Naive thymus-derived CD4-positive, alpha-beta T cell (primary cell): ENCODE data around the gene FAM89B. TPM values are rescaled to one million over a fixed set of nuclear protein-coding genes. Genes with fewer than 3 reads are reported as not detected.

ENCODE experiments used
- ATAC-seq: fragments of 150-1000 bp; cut with Tn5 transposase; 2 replicates; pipeline ENCODE4 v1.10.0; 2021; ENCODE audit warnings: mild to moderate bottlenecking, moderate library complexity
- CTCF ChIA-PET: fragments of 350-600 bp; sonication (Branson Sonifier 250); formaldehyde crosslinking; loops from one replicate; lab custom pipeline; 2021; ENCODE audit warnings: antibody characterized with exemption; lab: Charles Lee
- POLR2A ChIA-PET: fragments of 350-600 bp; sonication (Branson Sonifier 250); formaldehyde crosslinking; loops from one replicate; lab custom pipeline; 2021; ENCODE audit warnings: antibody characterized with exemption, inconsistent platforms; lab: Charles Lee
- DNase-seq, 9 donors: peaks; one replicate each; pipeline versions ENCODE4 v3.0.0 to v3.0.0-alpha.2; 2020 to 2022; ENCODE audit warnings: mixed read lengths in 1 of 9
- H3K27ac ChIP-seq: one replicate; pipeline ENCODE4 v1.7.0; 2013; ENCODE audit warnings: mild to moderate bottlenecking, low read depth, low read length, moderate library complexity
- H3K27me3 ChIP-seq, 2 donors: one replicate each; pipeline ENCODE4 v1.7.0; 2013; ENCODE audit warnings: low read length in 2 of 2, mild to moderate bottlenecking in 2 of 2, moderate library complexity in 2 of 2; ENCODE audit not compliant: control insufficient read depth in 2 of 2, insufficient read depth in 2 of 2
- H3K36me3 ChIP-seq, 3 experiments: 1 replicate in 2 of 3; 2 replicates in 1 of 3; pipeline ENCODE4 v1.7.0; 2013; ENCODE audit warnings: low read length in 3 of 3, mild to moderate bottlenecking in 3 of 3, moderate library complexity in 1 of 3; ENCODE audit not compliant: insufficient read depth in 3 of 3, control insufficient read depth in 2 of 3
- H3K4me1 ChIP-seq, 2 donors: one replicate each; pipeline ENCODE4 v1.7.0; 2013; ENCODE audit warnings: low read length in 2 of 2, mild to moderate bottlenecking in 2 of 2, moderate library complexity in 1 of 2; ENCODE audit not compliant: control insufficient read depth in 2 of 2, insufficient read depth in 2 of 2
- H3K4me3 ChIP-seq: 2 replicates; pipeline ENCODE4 v1.7.0; 2013; ENCODE audit warnings: mild to moderate bottlenecking, low read length
- H3K9me3 ChIP-seq, 3 experiments: 1 replicate in 2 of 3; 2 replicates in 1 of 3; pipeline ENCODE4 v1.7.0; 2013; ENCODE audit warnings: low read length in 3 of 3; ENCODE audit not compliant: control insufficient read depth in 2 of 3
- H3K27ac Mint-ChIP-seq, 9 donors: one replicate each; pipeline ENCODE4 v1.8.0; 2020 to 2022; ENCODE audit warnings: mixed read lengths in 9 of 9, mild to moderate bottlenecking in 8 of 9, moderate library complexity in 5 of 9, inconsistent platforms in 2 of 9
- H3K27me3 Mint-ChIP-seq, 5 donors: one replicate each; pipeline ENCODE4 v1.8.0; 2021 to 2022; ENCODE audit warnings: mixed read lengths in 5 of 5, mild to moderate bottlenecking in 1 of 5
- H3K36me3 Mint-ChIP-seq, 5 donors: one replicate each; pipeline ENCODE4 v1.8.0; 2020 to 2022; ENCODE audit warnings: mixed read lengths in 5 of 5, mild to moderate bottlenecking in 3 of 5, inconsistent platforms in 1 of 5
- H3K4me1 Mint-ChIP-seq, 7 donors: one replicate each; pipeline ENCODE4 v1.8.0; 2020 to 2022; ENCODE audit warnings: mixed read lengths in 7 of 7, mild to moderate bottlenecking in 3 of 7, inconsistent platforms in 1 of 7
- H3K4me3 Mint-ChIP-seq, 10 donors: one replicate each; pipeline ENCODE4 v1.8.0; 2020 to 2022; ENCODE audit warnings: mild to moderate bottlenecking in 10 of 10, mixed read lengths in 10 of 10, moderate library complexity in 6 of 10, inconsistent platforms in 2 of 10
- H3K9me3 Mint-ChIP-seq, 11 donors: one replicate each; pipeline ENCODE4 v1.8.0; 2020 to 2022; ENCODE audit warnings: mixed read lengths in 11 of 11, mild to moderate bottlenecking in 4 of 11, inconsistent platforms in 1 of 11, moderate library complexity in 1 of 11
- intact Hi-C, 2 donors: fragments of 100-400 bp; cut with micrococcal nuclease; formaldehyde crosslinking; loops; one replicate each; pipeline ENCODE4 v1.15.1; 2023
- polyA plus RNA-seq, 2 donors: library from polyadenylated mRNA; unstranded; fragments of 300-500 nt; fragmentation: Illumina TruSeq; gene quantifications; one replicate each; pipeline ENCODE4 v1.2.3, GENCODE V29; 2021
- total RNA-seq, 6 experiments: library from RNA in 5 of 6; stranded (reverse) in 5 of 6; gene quantifications; 1 replicate in 5 of 6; 2 replicates in 1 of 6; pipeline ENCODE4 v1.2.3 and lab custom pipeline; 2021 to 2026

The FAM89B gene
- total and polyA plus RNA-seq, 7 experiments from 2014 or later: 33.0 to 115 (median 57.9) TPM

- POLR2A ChIA-PET: interaction anchor here (0.6 kb wide), 1 partner anchor 59 kb away, joined by 4 read pairs; no protein-coding TSS in a partner anchor
- DNase-seq: no peak
- Histone ChIP-seq H3K4me1 (peaks cover 21 to 25% of the 10 kb centered on the region in 2 donors), H3K9me3 (no peaks in the 10 kb centered on the region), H3K4me3 (no peak overlapping the region), H3K27ac (no peak overlapping the region), H3K27me3 (no peaks in the 10 kb centered on the region), H3K36me3 (peaks cover 10 to 62% (median 17%) of the 10 kb centered on the region in 3 experiments)
- peaks cover 0 to 17% (median 10%) of the 10 kb centered on the region in 5 donors for H3K36me3 Mint-ChIP-seq
- H3K27me3 Mint-ChIP-seq: no peaks in the 10 kb centered on the region
- no peaks in the 10 kb centered on the region for H3K9me3 Mint-ChIP-seq
- peak overlapping the region in 1 of 10 donors; percentile 68 for H3K4me3 Mint-ChIP-seq
- H3K27ac Mint-ChIP-seq: peak overlapping the region in 1 of 9 donors; percentile 46
- CTCF ChIA-PET: no interaction called here
- H3K4me1 Mint-ChIP-seq: peaks cover 16 to 41% (median 35%) of the 10 kb centered on the region in 7 donors
- intact Hi-C loops: no loop called here
- ATAC-seq: no peak
Measured at GRCh38 chr11:65580031-65580692, 7.8 kb downstream of the FAM89B start.

- no peaks in the 10 kb centered on the region for H3K9me3 ChIP-seq
- H3K36me3 ChIP-seq: peaks cover 10 to 66% (median 17%) of the 10 kb centered on the region in 3 experiments
- H3K27ac ChIP-seq: no peak overlapping the region
- intact Hi-C loops: no loop called here
- H3K4me1 ChIP-seq: peaks cover 17 to 21% of the 10 kb centered on the region in 2 donors
- POLR2A ChIA-PET: interaction anchor here (0.6 to 1.1 kb wide), 2 partner anchors 58 to 75 kb away, joined by 3 to 4 read pairs; no protein-coding TSS in a partner anchor
- no peak overlapping the region for H3K4me3 Mint-ChIP-seq
- CTCF ChIA-PET: interaction anchor here (0.6 kb wide), 1 partner anchor 866 kb away, joined by 3 read pairs; no protein-coding TSS in a partner anchor
- no peaks in the 10 kb centered on the region for H3K27me3 Mint-ChIP-seq
- H3K9me3 Mint-ChIP-seq: no peaks in the 10 kb centered on the region
- H3K4me3 ChIP-seq: no peak overlapping the region
- no peak for DNase-seq
- peaks cover 0 to 17% (median 10%) of the 10 kb centered on the region in 5 donors for H3K36me3 Mint-ChIP-seq
- peaks cover 12 to 36% (median 30%) of the 10 kb centered on the region in 7 donors for H3K4me1 Mint-ChIP-seq
- H3K27me3 ChIP-seq: no peaks in the 10 kb centered on the region
- no peak for ATAC-seq
- peak overlapping the region in 2 of 9 donors; percentile 51 to 62 for H3K27ac Mint-ChIP-seq
Measured at GRCh38 chr11:65580756-65581155, 8.4 kb downstream of the FAM89B start.

GRCh38 chr11:65581928-65582327, 9.6 kb downstream of the FAM89B start:
- no peak overlapping the region for H3K27ac ChIP-seq
- no peaks in the 10 kb centered on the region for H3K27me3 ChIP-seq
- intact Hi-C loops: no loop called here
- Mint-ChIP-seq H3K9me3 (peaks cover 0 to 2% (median 0%) of the 10 kb centered on the region in 11 donors), H3K36me3 (peaks cover 0 to 17% (median 10%) of the 10 kb centered on the region in 5 donors), H3K27me3 (no peaks in the 10 kb centered on the region), H3K27ac (peak overlapping the region in 8 of 9 donors; percentile 52 to 84 (median 70)), H3K4me3 (no peak overlapping the region), H3K4me1 (peaks cover 12 to 46% (median 34%) of the 10 kb centered on the region in 7 donors)
- H3K36me3 ChIP-seq: peaks cover 10 to 76% (median 17%) of the 10 kb centered on the region in 3 experiments
- POLR2A ChIA-PET: interaction anchor here (1.1 to 1.5 kb wide), 3 partner anchors 9 to 76 kb away, joined by 3 to 4 read pairs (median 3); partner anchors contain the start of genes FAM89B and LTBP3
- H3K4me3 ChIP-seq: no peak overlapping the region
- CTCF ChIA-PET: interaction anchor here (1.1 kb wide), 1 partner anchor 41 kb away, joined by 3 read pairs; no protein-coding TSS in a partner anchor
- peaks cover 11 to 17% of the 10 kb centered on the region in 2 donors for H3K4me1 ChIP-seq
- ATAC-seq: no peak
- DNase-seq: no peak
- H3K9me3 ChIP-seq: no peaks in the 10 kb centered on the region

DNA sequence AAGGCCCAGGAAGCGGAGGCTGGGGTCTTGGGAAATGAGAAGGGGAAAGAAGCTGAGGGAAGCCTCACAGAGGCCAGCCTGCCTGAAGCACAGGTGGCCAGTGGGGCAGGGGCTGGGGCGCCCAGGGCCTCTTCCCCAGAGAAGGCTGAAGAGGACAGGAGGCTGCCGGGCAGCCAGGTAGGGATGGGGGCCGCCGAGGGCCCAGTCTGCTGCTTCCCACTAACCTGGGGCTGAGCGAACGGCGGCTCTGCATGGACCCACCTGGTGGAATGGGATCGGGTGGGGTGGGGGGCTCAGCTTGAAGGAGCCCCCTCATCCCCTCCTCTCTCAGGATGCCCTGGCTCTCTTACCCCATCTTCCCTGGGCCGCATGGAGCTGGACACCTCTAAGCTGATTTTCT, 11.3 kb downstream of the FAM89B start:
- Mint-ChIP-seq H3K36me3 (peaks cover 0 to 17% (median 6%) of the 10 kb centered on the region in 5 donors), H3K4me3 (no peak overlapping the region), H3K4me1 (peaks cover 15 to 51% (median 37%) of the 10 kb centered on the region in 7 donors), H3K27ac (peak overlapping the region in 6 of 9 donors; percentile 46 to 77 (median 60)), H3K27me3 (no peaks in the 10 kb centered on the region), H3K9me3 (peaks cover 0 to 2% (median 0%) of the 10 kb centered on the region in 11 donors)
- ATAC-seq (no peak), DNase-seq (no peak)
- intact Hi-C loops: no loop called here
- peaks cover 8 to 15% of the 10 kb centered on the region in 2 donors for H3K4me1 ChIP-seq
- no peak overlapping the region for H3K4me3 ChIP-seq
- CTCF ChIA-PET: interaction anchor here (12.7 kb wide), 1 partner anchor 46 kb away, joined by 126 read pairs; no protein-coding TSS in a partner anchor
- no peak overlapping the region for H3K27ac ChIP-seq
- POLR2A ChIA-PET: interaction anchor here (0.5 to 1.1 kb wide), 3 partner anchors 8 to 527 kb away, joined by 3 read pairs; partner anchors contain the start of genes EHBP1L1 and PCNX3
- H3K9me3 ChIP-seq: no peaks in the 10 kb centered on the region
- peaks cover 10 to 75% (median 17%) of the 10 kb centered on the region in 3 experiments for H3K36me3 ChIP-seq
- H3K27me3 ChIP-seq: no peaks in the 10 kb centered on the region

- H3K36me3 ChIP-seq: peaks cover 10 to 70% (median 17%) of the 10 kb centered on the region in 3 experiments
Measured at GRCh38 chr11:65584106-65584505, 11.8 kb downstream of the FAM89B start.

DNA sequence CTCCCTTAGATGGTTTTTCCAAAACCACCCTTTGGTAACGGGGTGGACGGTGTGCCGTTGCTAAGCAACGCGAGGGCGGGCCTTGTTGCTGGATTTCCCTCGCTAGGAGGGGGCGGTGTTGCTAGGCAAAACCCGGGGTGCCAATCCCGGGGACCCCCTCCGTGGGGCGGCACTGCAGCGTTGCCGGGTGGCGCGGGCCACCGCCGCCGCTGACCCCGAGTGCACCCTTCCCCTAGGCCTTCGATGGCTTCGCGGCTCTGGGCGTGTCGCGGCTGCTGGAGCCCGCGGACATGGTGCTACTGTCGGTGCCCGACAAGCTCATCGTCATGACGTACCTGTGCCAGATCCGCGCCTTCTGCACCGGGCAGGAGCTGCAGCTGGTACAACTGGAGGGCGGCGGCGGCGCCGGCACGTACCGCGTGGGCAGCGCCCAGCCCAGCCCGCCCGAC, 12.4 kb downstream of the FAM89B start:
- Mint-ChIP-seq H3K36me3 (peaks cover 0 to 17% (median 6%) of the 10 kb centered on the region in 5 donors), H3K4me3 (no peak overlapping the region), H3K9me3 (peaks cover 0 to 2% (median 0%) of the 10 kb centered on the region in 11 donors), H3K27me3 (no peaks in the 10 kb centered on the region), H3K27ac (no peak overlapping the region), H3K4me1 (peaks cover 16 to 53% (median 31%) of the 10 kb centered on the region in 7 donors)
- ATAC-seq (no peak), DNase-seq (no peak)
- ChIA-PET POLR2A (interaction anchor here (1.2 to 7.2 kb wide), 3 partner anchors 8 to 42 kb away, joined by 5 to 66 read pairs (median 61); partner anchors contain the start of genes EHBP1L1 and KCNK7), CTCF (interaction anchor here (12.7 kb wide), 1 partner anchor 47 kb away, joined by 126 read pairs; no protein-coding TSS in a partner anchor)
- Histone ChIP-seq H3K4me1 (peaks cover 11 to 16% of the 10 kb centered on the region in 2 donors), H3K36me3 (peaks cover 9 to 69% (median 17%) of the 10 kb centered on the region in 3 experiments), H3K27ac (no peak overlapping the region), H3K9me3 (no peaks in the 10 kb centered on the region), H3K27me3 (no peaks in the 10 kb centered on the region), H3K4me3 (no peak overlapping the region)
- intact Hi-C loops: no loop called here

More at GRCh38 chr11:65584106-65584505, 11.8 kb downstream of the FAM89B start:
- ChIA-PET CTCF (interaction anchor here (12.7 kb wide), 1 partner anchor 46 kb away, joined by 126 read pairs; no protein-coding TSS in a partner anchor), POLR2A (interaction anchor here (0.5 to 1.2 kb wide), 3 partner anchors 9 to 526 kb away, joined by 3 to 5 read pairs (median 3); partner anchors contain the start of genes EHBP1L1 and KCNK7)
- Histone ChIP-seq H3K27ac (no peak overlapping the region), H3K4me3 (no peak overlapping the region), H3K9me3 (no peaks in the 10 kb centered on the region), H3K4me1 (peaks cover 11 to 16% of the 10 kb centered on the region in 2 donors), H3K27me3 (no peaks in the 10 kb centered on the region)
- H3K9me3 Mint-ChIP-seq: peaks cover 0 to 2% (median 0%) of the 10 kb centered on the region in 11 donors
- peaks cover 16 to 51% (median 32%) of the 10 kb centered on the region in 7 donors for H3K4me1 Mint-ChIP-seq
- H3K36me3 Mint-ChIP-seq: peaks cover 0 to 17% (median 6%) of the 10 kb centered on the region in 5 donors
- H3K4me3 Mint-ChIP-seq: no peak overlapping the region
- H3K27me3 Mint-ChIP-seq: no peaks in the 10 kb centered on the region
- peak overlapping the region in 4 of 9 donors; percentile 28 to 73 (median 52) for H3K27ac Mint-ChIP-seq
- ATAC-seq: no peak
- no peak for DNase-seq
- intact Hi-C loops: no loop called here
